HUES64 (cell line): ENCODE measurements around the gene SPOPL.

Experiments
- H3K27ac ChIP-seq: 2 replicates; pipeline ENCODE4 v1.7.0; 2013; ENCODE audit warnings: low read depth, low read length, inconsistent platforms
- H3K27me3 ChIP-seq: 2 replicates; pipeline ENCODE4 v1.6.1; 2013; ENCODE audit warnings: mild to moderate bottlenecking, low read length; ENCODE audit not compliant: insufficient read depth
- H3K36me3 ChIP-seq: 2 replicates; pipeline ENCODE4 v1.6.1; 2013; ENCODE audit warnings: mild to moderate bottlenecking, low read length; ENCODE audit not compliant: insufficient read depth
- H3K4me1 ChIP-seq: 2 replicates; pipeline ENCODE4 v1.6.1; 2013; ENCODE audit warnings: mild to moderate bottlenecking, low read length, moderate library complexity; ENCODE audit not compliant: insufficient read depth
- H3K4me3 ChIP-seq: 2 replicates; pipeline ENCODE4 v1.5.1; 2013; ENCODE audit warnings: mild to moderate bottlenecking, low read length, moderate library complexity
- H3K9ac ChIP-seq: 2 replicates; pipeline ENCODE4 v1.6.1; 2013; ENCODE audit warnings: mild to moderate bottlenecking, low read depth, low read length
- H3K9me3 ChIP-seq: 2 replicates; pipeline ENCODE4 v1.6.1; 2013; ENCODE audit warnings: low read depth, low read length; ENCODE audit not compliant: insufficient read depth
- WGBS: fragments of 150-250, 120-280 bp; methylation state at CpG from one replicate; pipeline ENCODE4 v1.1.7; 2013; ENCODE audit warnings: missing lambda C conversion rate; 5-methylcytosine and 5-hydroxymethylcytosine counted together

SPOPL gene

GRCh38 chr2:138564586-138565229, 63.1 kb downstream of the SPOPL start:
- no peak overlapping the region for H3K4me3 ChIP-seq
- no peaks in the 10 kb centered on the region for H3K4me1 ChIP-seq
- H3K9ac ChIP-seq, result no peak overlapping the region
- H3K9me3 ChIP-seq, result no peaks in the 10 kb centered on the region
- no peak overlapping the region for H3K27ac ChIP-seq
- 94% methylated on average over 5 of the region's 5 CpGs for WGBS
- peaks cover 60% of the 10 kb centered on the region for H3K36me3 ChIP-seq
- H3K27me3 ChIP-seq, result no peaks in the 10 kb centered on the region

DNA sequence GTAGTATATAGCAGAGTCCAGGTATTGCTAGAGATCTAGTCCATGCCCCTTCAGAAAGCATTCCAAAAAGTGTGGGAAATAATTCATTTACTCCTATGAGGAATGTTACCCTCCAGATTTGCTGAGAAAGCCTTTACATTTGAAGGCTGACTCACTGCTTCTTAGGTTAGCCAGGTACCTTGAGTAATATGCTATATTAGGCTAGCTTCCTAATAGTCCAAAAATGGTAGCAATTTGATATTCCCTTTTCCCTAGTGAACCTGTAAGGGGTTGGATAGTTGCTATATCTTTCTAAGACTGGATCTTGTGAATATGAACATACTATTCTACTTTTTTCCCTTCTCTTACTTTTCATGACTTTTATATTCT, 63.6 kb downstream of the SPOPL start:
- Histone ChIP-seq H3K27me3 (no peaks in the 10 kb centered on the region), H3K9ac (no peak overlapping the region), H3K36me3 (peaks cover 61% of the 10 kb centered on the region), H3K4me1 (no peaks in the 10 kb centered on the region), H3K27ac (no peak overlapping the region), H3K9me3 (no peaks in the 10 kb centered on the region), H3K4me3 (no peak overlapping the region)

GRCh38 chr2:138572318-138572717, 70.7 kb downstream of the SPOPL start:
- Histone ChIP-seq H3K27ac (no peak overlapping the region), H3K9ac (no peak overlapping the region), H3K4me1 (no peaks in the 10 kb centered on the region), H3K9me3 (no peaks in the 10 kb centered on the region), H3K4me3 (no peak overlapping the region), H3K27me3 (no peaks in the 10 kb centered on the region), H3K36me3 (peaks cover 44% of the 10 kb centered on the region)
- no CpG with 5 or more reads among the region's 2 CpGs for WGBS

DNA sequence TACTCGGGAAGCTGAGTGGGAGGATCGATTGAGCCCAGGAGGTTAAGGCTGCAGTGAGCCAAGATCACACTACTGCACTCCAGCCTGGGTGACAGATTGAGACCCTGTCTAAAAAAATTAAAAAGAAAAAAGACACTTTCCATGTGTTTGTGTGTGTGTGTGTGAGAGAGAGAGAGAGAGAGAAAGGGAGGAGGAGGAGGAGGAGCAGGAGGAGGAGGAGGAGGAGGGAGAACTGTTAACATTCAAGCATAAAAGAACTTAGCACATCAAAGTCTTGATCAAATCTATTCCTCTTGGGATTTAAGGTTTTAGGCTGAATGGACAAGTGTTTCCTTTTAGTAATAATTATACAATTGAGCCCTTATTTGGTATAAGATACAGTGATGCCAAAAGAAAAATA, 75.5 kb downstream of the SPOPL start:
- H3K27me3 ChIP-seq, result no peaks in the 10 kb centered on the region
- H3K27ac ChIP-seq, result no peak overlapping the region
- H3K9me3 ChIP-seq, result no peaks in the 10 kb centered on the region
- H3K4me3 ChIP-seq, result no peak overlapping the region
- H3K9ac ChIP-seq, result no peak overlapping the region
- 96% methylated on average over 2 of the region's 2 CpGs for WGBS
- H3K36me3 ChIP-seq, result peaks cover 14% of the 10 kb centered on the region
- no peaks in the 10 kb centered on the region for H3K4me1 ChIP-seq

DNA sequence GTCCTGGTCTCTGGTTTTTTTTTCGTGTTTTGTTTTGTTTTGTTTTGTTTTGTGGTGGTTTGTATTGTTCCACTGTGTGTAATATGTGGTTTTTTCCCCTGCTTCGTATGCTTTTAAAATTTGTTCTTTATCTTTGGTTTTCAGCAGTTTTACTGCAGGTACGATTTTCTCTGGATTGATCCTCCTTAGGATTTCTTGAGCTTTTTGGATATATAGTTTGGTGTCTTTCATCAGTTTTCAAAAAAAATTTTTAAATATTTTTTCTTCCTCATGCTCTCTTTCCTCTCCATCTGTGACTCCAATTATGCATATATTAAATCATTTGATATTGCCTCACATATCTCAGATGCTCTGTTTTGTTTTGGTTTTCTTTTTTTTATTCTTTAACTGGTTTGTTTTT, 78.0 kb downstream of the SPOPL start:
- WGBS, result 85% methylated on average over 3 of the region's 3 CpGs
- Histone ChIP-seq H3K36me3 (peaks cover 5% of the 10 kb centered on the region; the same call in 1 of the 2 replicates), H3K4me1 (no peaks in the 10 kb centered on the region), H3K27ac (no peak overlapping the region), H3K4me3 (no peak overlapping the region), H3K9ac (no peak overlapping the region), H3K27me3 (no peaks in the 10 kb centered on the region), H3K9me3 (no peaks in the 10 kb centered on the region)

GRCh38 chr2:138581909-138582308, 80.3 kb downstream of the SPOPL start:
- WGBS, result no CpG with 5 or more reads among the region's 1 CpG
- Histone ChIP-seq H3K27ac (no peak overlapping the region), H3K4me3 (no peak overlapping the region), H3K27me3 (no peaks in the 10 kb centered on the region), H3K9me3 (no peaks in the 10 kb centered on the region), H3K9ac (no peak overlapping the region), H3K36me3 (peaks cover 4% of the 10 kb centered on the region; the same call in 1 of the 2 replicates), H3K4me1 (no peaks in the 10 kb centered on the region)

DNA sequence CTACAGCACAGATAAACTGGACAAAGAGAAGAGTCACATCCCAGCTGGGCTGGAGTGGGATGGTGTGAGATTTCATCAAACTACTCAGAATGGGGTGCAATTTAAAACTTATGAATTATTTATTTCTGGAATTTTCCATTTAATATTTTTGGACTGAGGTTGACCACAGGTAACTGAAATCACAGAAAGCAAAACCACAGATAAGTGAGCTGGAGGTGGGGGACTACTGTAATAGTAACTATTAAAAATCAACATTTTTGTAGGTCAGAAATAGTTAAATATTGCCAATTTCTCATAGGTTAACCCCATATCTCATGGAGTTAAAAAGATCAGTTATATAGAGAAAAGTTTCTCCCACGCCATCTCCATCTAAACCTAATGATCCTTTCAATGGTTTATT, 88.1 kb downstream of the SPOPL start:
- Histone ChIP-seq H3K27me3 (no peaks in the 10 kb centered on the region), H3K4me3 (no peak overlapping the region), H3K27ac (no peak overlapping the region), H3K4me1 (no peaks in the 10 kb centered on the region; the same call in 1 of the 2 replicates), H3K9ac (no peak overlapping the region), H3K36me3 (no peaks in the 10 kb centered on the region), H3K9me3 (no peaks in the 10 kb centered on the region)
- no CpG with 5 or more reads among the region's 1 CpG for WGBS

DNA sequence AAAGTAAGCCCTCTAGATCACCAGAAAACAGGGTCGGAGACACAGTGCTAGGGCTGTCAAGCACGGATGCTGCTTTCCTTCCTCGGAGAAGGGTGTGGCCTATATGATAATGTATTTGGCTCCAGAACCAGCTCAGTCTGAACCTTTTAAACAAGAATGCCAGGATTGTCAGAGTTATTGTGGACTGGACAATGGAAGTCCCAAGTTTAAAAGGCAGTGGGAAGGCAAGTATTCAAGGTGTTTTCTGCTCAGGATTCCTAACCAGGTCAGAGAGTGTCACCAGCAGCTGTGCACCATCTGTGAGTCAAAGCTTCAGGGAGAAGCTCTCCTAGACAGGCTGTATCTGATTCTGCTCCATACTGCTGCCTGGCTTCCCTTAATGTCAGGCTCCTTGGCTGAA, 94.8 kb downstream of the SPOPL start:
- Histone ChIP-seq H3K9ac (no peak overlapping the region), H3K4me3 (no peak overlapping the region), H3K4me1 (no peaks in the 10 kb centered on the region), H3K36me3 (no peaks in the 10 kb centered on the region), H3K9me3 (no peaks in the 10 kb centered on the region), H3K27me3 (no peaks in the 10 kb centered on the region), H3K27ac (no peak overlapping the region)
- WGBS, result 82% methylated on average over 3 of the region's 3 CpGs

DNA sequence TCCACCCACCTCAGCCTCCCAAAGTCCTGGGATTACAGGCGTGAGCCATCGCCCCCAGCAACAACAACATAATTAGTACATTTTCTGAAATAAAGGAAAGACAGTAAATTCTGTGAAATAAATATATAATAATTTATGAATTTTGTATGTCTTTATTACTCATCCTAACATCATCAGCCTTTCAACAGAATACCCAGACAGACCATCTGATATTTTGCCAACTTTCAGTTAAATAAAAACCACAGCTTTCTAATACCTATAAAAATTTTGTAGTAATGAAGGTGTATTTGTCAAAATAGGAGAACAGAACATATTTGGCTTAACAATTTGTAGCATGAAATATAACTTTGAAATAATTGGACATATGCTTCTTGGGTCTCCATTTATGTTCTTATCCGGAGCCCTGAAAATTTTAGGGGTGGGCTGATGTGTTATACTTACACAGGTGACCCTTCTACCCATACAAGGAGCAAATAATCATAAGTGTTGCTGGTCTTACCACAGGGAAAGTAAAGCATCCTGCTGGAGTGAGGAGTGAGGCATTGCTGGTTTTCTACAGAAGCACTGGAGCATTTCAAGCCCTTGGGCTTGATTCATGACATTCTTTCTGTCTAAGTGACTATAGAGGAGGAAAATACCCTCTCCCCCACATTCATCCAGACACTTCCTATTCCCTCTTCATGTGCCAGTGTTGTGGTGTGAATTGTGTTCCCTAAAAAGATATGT, 99.3 kb downstream of the SPOPL start:
- WGBS, result 100% methylated on average over 1 of the region's 3 CpGs
- H3K27ac ChIP-seq, result no peak overlapping the region
- no peaks in the 10 kb centered on the region for H3K36me3 ChIP-seq
- no peaks in the 10 kb centered on the region for H3K4me1 ChIP-seq
- no peak overlapping the region for H3K9ac ChIP-seq
- no peaks in the 10 kb centered on the region for H3K27me3 ChIP-seq
- no peak overlapping the region for H3K4me3 ChIP-seq
- no peaks in the 10 kb centered on the region for H3K9me3 ChIP-seq

GRCh38 chr2:138601458-138602165, 100.0 kb downstream of the SPOPL start:
- WGBS, result 92% methylated on average over 2 of the region's 2 CpGs
- no peak overlapping the region for H3K9ac ChIP-seq

DNA sequence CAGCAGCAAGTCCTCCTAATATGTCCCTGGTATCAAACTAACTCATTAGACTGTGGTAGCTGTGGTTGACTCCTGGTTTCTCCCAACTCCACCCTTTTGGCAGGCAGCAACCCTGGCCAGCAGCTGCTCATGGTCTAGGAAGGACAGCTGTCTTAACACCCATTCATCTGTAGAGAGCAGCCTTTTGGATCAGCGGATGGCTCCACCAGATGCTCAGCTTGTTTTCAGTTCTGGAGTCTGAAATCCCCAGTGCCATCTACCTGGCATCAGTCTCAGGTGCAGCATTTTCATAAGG, 100.5 kb downstream of the SPOPL start:
- Histone ChIP-seq H3K27me3 (no peaks in the 10 kb centered on the region), H3K4me3 (no peak overlapping the region), H3K9me3 (no peaks in the 10 kb centered on the region), H3K4me1 (no peaks in the 10 kb centered on the region), H3K36me3 (no peaks in the 10 kb centered on the region), H3K27ac (no peak overlapping the region), H3K9ac (no peak overlapping the region)
- 89% methylated on average over 1 of the region's 1 CpG for WGBS

More at GRCh38 chr2:138601458-138602165, 100.0 kb downstream of the SPOPL start:
- Histone ChIP-seq H3K9me3 (no peaks in the 10 kb centered on the region), H3K4me3 (no peak overlapping the region), H3K4me1 (no peaks in the 10 kb centered on the region), H3K36me3 (no peaks in the 10 kb centered on the region), H3K27me3 (no peaks in the 10 kb centered on the region), H3K27ac (no peak overlapping the region)
